ENCODE measurements around the gene ASPSCR1. TPM values are rescaled to one million over a fixed set of nuclear protein-coding genes. Genes with fewer than 3 reads are reported as not detected.

Gene ASPSCR1
- total and polyA plus RNA-seq, 2 of the 13 experiments (the other 11 are each of a cell fraction or from before 2014, with no cell fraction given) = 274 to 314 TPM

- TF ChIP-seq, protein P1, sequence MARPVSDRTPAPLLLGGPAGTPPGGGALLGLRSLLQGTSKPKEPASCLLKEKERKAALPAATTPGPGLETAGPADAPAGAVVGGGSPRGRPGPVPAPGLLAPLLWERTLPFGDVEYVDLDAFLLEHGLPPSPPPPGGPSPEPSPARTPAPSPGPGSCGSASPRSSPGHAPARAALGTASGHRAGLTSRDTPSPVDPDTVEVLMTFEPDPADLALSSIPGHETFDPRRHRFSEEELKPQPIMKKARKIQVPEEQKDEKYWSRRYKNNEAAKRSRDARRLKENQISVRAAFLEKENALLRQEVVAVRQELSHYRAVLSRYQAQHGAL (CRISPR knock-in tag; IDR thresholded peaks at IDR 0.05; ENCODE audit: not compliant biosample characterization) = peak; percentile 10
- TF ChIP-seq IRF9 (CRISPR knock-in tag; IDR thresholded peaks at IDR 0.05; ENCODE audit: borderline replicate concordance) (peak; percentile 100), SP4 (CRISPR knock-in tag; IDR thresholded peaks at IDR 0.05) (peak; percentile 74), ZNF580 (CRISPR knock-in tag; IDR thresholded peaks at IDR 0.05; ENCODE audit: borderline replicate concordance, low read depth) (peak; percentile 93), ZNF792 (CRISPR knock-in tag; IDR thresholded peaks at IDR 0.05) (peak; percentile 70; the same call in 1 of the 2 replicates), YY1 (IDR thresholded peaks at IDR 0.05; ENCODE audit: insufficient read depth, insufficient replicate concordance, low read depth, low read length) (peak; percentile 38), PRDM10 (CRISPR knock-in tag; IDR thresholded peaks at IDR 0.05; ENCODE audit: low read depth) (peak; percentile 25; the same call in 1 of the 2 replicates), NAIF1 (CRISPR knock-in tag; IDR thresholded peaks at IDR 0.05; ENCODE audit: borderline replicate concordance) (peak; percentile 89), TSC22D2 (CRISPR knock-in tag; IDR thresholded peaks at IDR 0.05; ENCODE audit: borderline replicate concordance) (peak; percentile 96), ZNF354B (CRISPR knock-in tag; IDR thresholded peaks at IDR 0.05) (peak; percentile 89), TARDBP (CRISPR knock-in tag; IDR thresholded peaks at IDR 0.05) (peak; percentile 97), PLSCR1 (CRISPR knock-in tag; IDR thresholded peaks at IDR 0.05; ENCODE audit: borderline replicate concordance) (no peak; the same call in 1 of the 2 replicates), SUZ12 (IDR thresholded peaks at IDR 0.05; ENCODE audit: low read depth, low read length) (no peak), HNF4A (CRISPR knock-in tag; IDR thresholded peaks at IDR 0.05) (peak; percentile 99)
- TF ChIP-seq, protein P2, sequence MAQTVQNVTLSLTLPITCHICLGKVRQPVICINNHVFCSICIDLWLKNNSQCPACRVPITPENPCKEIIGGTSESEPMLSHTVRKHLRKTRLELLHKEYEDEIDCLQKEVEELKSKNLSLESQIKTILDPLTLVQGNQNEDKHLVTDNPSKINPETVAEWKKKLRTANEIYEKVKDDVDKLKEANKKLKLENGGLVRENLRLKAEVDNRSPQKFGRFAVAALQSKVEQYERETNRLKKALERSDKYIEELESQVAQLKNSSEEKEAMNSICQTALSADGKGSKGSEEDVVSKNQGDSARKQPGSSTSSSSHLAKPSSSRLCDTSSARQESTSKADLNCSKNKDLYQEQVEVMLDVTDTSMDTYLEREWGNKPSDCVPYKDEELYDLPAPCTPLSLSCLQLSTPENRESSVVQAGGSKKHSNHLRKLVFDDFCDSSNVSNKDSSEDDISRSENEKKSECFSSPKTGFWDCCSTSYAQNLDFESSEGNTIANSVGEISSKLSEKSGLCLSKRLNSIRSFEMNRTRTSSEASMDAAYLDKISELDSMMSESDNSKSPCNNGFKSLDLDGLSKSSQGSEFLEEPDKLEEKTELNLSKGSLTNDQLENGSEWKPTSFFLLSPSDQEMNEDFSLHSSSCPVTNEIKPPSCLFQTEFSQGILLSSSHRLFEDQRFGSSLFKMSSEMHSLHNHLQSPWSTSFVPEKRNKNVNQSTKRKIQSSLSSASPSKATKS (CRISPR knock-in tag; IDR thresholded peaks at IDR 0.05) = peak; percentile 99
These were observed 15.1 kb downstream of the ASPSCR1 start (continued) for GRCh38 chr17:81992306-81993102.
